A673 (cell line): ENCODE measurements around the gene RBBP5.

Source experiments
- EZH2 ChIP-seq: fragments of 200-600 bp; sonication (generic); IDR thresholded peaks from 2 replicates; pipeline ENCODE4 v1.6.1; 2017; ENCODE audit warnings: borderline replicate concordance, low read depth, mild to moderate bottlenecking, mixed read lengths, antibody characterized with exemption, low read length; ENCODE audit not compliant: poor library complexity, severe bottlenecking
- TF ChIP-seq, protein P1 (sequence below): fragments of 300-800, 200-600 bp; sonication (generic); conservative IDR thresholded peaks from 2 replicates; pipeline ENCODE4 v1.5.1; 2017; ENCODE audit warnings: low read depth, mild to moderate bottlenecking, antibody characterized with exemption, low read length, moderate library complexity, mixed read lengths

- TF ChIP-seq, protein P1, sequence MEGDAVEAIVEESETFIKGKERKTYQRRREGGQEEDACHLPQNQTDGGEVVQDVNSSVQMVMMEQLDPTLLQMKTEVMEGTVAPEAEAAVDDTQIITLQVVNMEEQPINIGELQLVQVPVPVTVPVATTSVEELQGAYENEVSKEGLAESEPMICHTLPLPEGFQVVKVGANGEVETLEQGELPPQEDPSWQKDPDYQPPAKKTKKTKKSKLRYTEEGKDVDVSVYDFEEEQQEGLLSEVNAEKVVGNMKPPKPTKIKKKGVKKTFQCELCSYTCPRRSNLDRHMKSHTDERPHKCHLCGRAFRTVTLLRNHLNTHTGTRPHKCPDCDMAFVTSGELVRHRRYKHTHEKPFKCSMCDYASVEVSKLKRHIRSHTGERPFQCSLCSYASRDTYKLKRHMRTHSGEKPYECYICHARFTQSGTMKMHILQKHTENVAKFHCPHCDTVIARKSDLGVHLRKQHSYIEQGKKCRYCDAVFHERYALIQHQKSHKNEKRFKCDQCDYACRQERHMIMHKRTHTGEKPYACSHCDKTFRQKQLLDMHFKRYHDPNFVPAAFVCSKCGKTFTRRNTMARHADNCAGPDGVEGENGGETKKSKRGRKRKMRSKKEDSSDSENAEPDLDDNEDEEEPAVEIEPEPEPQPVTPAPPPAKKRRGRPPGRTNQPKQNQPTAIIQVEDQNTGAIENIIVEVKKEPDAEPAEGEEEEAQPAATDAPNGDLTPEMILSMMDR = no peak
- no peak for TF ChIP-seq EZH2
These were observed 40.5 kb upstream of the RBBP5 start for GRCh38 chr1:205162301-205162700.
